Right atrium auricular region (tissue), 2 donors: Measurements from ENCODE around the gene SYT7. TPM values are rescaled to one million over a fixed set of nuclear protein-coding genes. Genes with fewer than 3 reads are reported as not detected.

Source experiments
- DNase-seq: peaks from one replicate; pipeline ENCODE4 v3.0.0-alpha.2; 2019; ENCODE audit warnings: low spot score
- H3K27ac ChIP-seq, 2 donors: fragments of 200-600 bp; sonication (generic); 1 replicate in 1 of 2; 2 replicates in 1 of 2; pipeline ENCODE4 v1.5.1; 2016 to 2019
- H3K27me3 ChIP-seq, 2 donors: fragments of 200-600 bp; sonication (generic); one replicate each; pipeline versions ENCODE4 v1.5.1 to v1.6.0; 2017 to 2019
- H3K36me3 ChIP-seq: fragments of 200-600 bp; sonication (generic); one replicate; pipeline ENCODE4 v1.5.1; 2016
- H3K4me1 ChIP-seq, 2 donors: fragments of 200-600 bp; sonication (generic); one replicate each; pipeline versions ENCODE4 v1.5.1 to v1.6.0; 2017 to 2019
- H3K4me3 ChIP-seq, 2 donors: fragments of 200-600 bp; sonication (generic); 1 replicate in 1 of 2; 2 replicates in 1 of 2; pipeline ENCODE4 v1.5.1; 2017 to 2019; ENCODE audit warnings: mild to moderate bottlenecking in 1 of 2, moderate library complexity in 1 of 2
- H3K9me3 ChIP-seq, 2 donors: fragments of 200-600 bp; sonication (generic); one replicate each; pipeline ENCODE4 v1.5.1; 2019
- total RNA-seq, 2 donors: library from RNA; depleted of rRNA; stranded (reverse); fragments of >200 nt; gene quantifications; one replicate each; pipeline ENCODE4 v1.1.0, GENCODE V29; 2016
- TF ChIP-seq, protein P1 (sequence below), 2 donors: fragments of 200-600 bp; sonication (generic); IDR thresholded peaks; one replicate each; pipeline ENCODE4 v1.5.1; 2019; ENCODE audit warnings: antibody characterized with exemption in 2 of 2

SYT7 gene
- total RNA-seq, 2 donors from 2014 or later: 19.2 to 23.6 TPM

DNA sequence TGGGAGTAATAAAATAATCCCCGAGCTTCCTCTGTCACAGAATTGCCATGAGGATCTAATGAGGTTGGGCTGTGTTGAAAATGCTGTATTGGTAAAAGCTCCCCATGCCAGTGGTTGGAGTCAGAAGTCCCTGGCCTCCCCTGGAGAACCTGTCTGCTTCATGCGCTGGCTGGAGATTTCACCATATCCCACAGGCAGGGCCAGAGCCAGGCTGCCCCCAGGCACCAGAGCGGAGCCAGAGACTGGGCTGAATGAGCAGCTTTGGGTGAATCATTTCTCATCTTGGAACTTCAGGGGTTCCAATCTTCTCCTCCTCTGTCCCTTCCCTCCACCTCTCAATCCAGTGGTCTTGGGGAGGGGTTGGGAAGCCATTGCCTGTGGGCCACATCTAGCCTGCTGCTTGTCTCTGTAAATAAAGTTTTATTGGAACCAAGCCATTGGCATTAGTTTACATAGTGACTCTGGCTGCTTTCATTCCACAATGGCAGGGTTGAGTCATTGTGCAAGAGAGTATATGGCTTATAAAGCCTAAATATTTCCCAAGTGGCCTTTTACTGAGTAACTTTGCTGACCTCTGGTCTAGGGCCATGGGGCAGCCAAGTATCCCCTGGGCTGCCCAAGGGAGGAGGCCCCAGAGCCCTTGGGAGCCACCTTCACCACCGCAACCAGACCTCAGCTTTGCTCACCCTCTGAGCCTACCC lies 37.1 kb downstream of the SYT7 start:
- Histone ChIP-seq H3K4me1 (peaks cover 0 to 30% of the 10 kb centered on the region in 2 donors), H3K27me3 (no peaks in the 10 kb centered on the region), H3K9me3 (no peaks in the 10 kb centered on the region), H3K4me3 (no peak overlapping the region), H3K27ac (no peak overlapping the region), H3K36me3 (peaks cover 4% of the 10 kb centered on the region)
- TF ChIP-seq, protein P1, sequence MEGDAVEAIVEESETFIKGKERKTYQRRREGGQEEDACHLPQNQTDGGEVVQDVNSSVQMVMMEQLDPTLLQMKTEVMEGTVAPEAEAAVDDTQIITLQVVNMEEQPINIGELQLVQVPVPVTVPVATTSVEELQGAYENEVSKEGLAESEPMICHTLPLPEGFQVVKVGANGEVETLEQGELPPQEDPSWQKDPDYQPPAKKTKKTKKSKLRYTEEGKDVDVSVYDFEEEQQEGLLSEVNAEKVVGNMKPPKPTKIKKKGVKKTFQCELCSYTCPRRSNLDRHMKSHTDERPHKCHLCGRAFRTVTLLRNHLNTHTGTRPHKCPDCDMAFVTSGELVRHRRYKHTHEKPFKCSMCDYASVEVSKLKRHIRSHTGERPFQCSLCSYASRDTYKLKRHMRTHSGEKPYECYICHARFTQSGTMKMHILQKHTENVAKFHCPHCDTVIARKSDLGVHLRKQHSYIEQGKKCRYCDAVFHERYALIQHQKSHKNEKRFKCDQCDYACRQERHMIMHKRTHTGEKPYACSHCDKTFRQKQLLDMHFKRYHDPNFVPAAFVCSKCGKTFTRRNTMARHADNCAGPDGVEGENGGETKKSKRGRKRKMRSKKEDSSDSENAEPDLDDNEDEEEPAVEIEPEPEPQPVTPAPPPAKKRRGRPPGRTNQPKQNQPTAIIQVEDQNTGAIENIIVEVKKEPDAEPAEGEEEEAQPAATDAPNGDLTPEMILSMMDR (IDR thresholded peaks at IDR 0.05): no peak
- DNase-seq: no peak

DNA sequence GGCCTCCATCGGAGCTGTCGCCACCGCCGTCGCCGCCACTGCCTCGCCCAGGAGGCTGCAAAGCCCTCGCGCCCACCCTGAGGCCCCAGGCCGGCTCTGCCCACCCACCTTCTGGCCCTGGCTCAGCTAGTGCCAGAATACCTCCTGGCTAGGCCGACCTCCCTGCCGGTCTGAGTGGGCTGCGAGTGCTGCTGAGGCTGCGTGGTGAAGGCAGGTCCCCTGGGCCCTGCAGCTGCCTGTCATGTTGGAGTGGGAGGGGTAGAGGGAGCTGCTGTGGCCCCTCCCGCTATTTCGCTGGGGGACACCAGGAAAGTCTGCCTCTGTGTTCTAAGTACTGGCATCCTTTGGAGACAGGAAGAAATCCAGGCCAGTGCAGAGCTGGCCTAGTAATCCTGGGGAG lies 38.2 kb downstream of the SYT7 start:
- no peaks in the 10 kb centered on the region for H3K9me3 ChIP-seq
- DNase-seq: no peak
- H3K4me1 ChIP-seq: peaks cover 0 to 30% of the 10 kb centered on the region in 2 donors
- H3K4me3 ChIP-seq: no peak overlapping the region
- TF ChIP-seq, protein P1 (IDR thresholded peaks at IDR 0.05): no peak
- no peaks in the 10 kb centered on the region for H3K27me3 ChIP-seq
- H3K27ac ChIP-seq: no peak overlapping the region
- H3K36me3 ChIP-seq: peaks cover 4% of the 10 kb centered on the region

DNA sequence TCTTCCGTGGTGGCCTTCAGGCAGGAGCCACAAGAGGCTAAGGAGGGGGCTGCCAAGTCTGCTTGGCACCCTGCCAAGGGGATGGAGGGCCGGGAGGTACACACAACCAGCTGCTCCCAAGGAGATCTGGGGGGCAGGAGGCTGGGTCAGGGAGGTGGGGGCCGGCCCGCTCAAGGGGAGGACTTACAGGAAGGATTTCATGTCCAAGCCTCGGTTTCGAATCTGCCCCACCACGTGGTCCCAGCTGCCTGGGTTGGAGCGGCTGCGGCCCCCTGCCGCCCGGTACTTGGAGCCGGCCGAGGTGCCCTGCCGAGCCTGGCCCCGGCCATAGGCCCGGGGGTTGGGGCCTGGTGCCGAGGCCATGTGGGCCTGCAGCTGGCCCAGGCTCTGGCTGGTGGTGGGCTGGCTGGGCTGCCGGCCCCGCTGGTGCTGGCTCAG lies 38.8 kb downstream of the SYT7 start:
- TF ChIP-seq, protein P1 (IDR thresholded peaks at IDR 0.05): no peak
- no peak for DNase-seq
- H3K4me3 ChIP-seq: no peak overlapping the region
- H3K9me3 ChIP-seq: no peaks in the 10 kb centered on the region
- no peaks in the 10 kb centered on the region for H3K27me3 ChIP-seq
- H3K4me1 ChIP-seq: peaks cover 0 to 36% of the 10 kb centered on the region in 2 donors
- no peak overlapping the region for H3K27ac ChIP-seq
- H3K36me3 ChIP-seq: peaks cover 4% of the 10 kb centered on the region

DNA sequence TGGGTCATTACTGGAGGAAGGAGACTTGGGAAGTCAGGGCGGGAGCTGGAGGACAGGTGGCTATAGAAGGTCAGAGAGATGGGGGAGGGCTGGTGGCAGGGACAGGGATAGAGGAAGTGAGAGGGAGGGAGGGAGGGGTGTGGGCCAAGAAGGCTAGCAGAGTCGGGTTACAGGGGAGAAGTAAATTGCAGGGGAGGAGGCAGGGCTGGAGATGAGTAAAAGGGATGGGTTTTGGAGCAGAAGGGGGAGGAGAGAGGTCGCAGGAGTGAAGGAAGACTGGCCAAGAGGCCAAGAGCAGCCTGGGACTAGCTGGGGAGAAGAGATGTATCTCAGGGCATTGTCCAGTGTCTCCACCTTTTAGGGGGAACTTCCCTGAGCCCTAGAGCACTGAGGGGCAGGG lies 39.3 kb downstream of the SYT7 start:
- DNase-seq: no peak
- peaks cover 0 to 40% of the 10 kb centered on the region in 2 donors for H3K4me1 ChIP-seq
- TF ChIP-seq, protein P1 (IDR thresholded peaks at IDR 0.05): no peak
- no peaks in the 10 kb centered on the region for H3K27me3 ChIP-seq
- no peak overlapping the region for H3K27ac ChIP-seq
- H3K36me3 ChIP-seq: peaks cover 4% of the 10 kb centered on the region
- H3K4me3 ChIP-seq: no peak overlapping the region
- H3K9me3 ChIP-seq: no peaks in the 10 kb centered on the region

DNA sequence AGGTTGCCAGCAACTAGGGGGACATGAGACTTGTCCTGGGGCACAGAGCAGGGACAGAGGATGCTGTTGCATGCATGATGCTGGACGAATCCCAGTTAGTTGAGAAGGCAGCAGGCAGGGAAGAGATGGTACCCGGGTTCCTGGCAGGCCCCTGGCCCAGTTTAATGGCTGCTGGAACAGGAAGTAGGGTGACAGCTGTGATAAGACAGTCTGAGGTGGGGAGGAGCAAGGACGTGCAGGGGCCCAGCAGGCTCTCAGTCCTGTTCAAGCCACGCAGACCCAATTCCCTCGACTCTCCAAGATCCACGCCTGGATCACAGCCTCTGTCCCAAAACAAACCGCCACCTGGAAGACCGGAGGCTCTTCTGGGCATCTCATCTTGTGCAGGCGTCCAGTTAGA lies 40.3 kb downstream of the SYT7 start:
- Histone ChIP-seq H3K27me3 (no peaks in the 10 kb centered on the region), H3K36me3 (no peaks in the 10 kb centered on the region), H3K9me3 (no peaks in the 10 kb centered on the region), H3K27ac (no peak overlapping the region), H3K4me3 (no peak overlapping the region), H3K4me1 (peaks cover 0 to 51% of the 10 kb centered on the region in 2 donors)
- TF ChIP-seq, protein P1 (IDR thresholded peaks at IDR 0.05): no peak
- DNase-seq: no peak
